Measurements from ENCODE around the gene SV2C. TPM values are rescaled to one million over a fixed set of nuclear protein-coding genes. Genes with fewer than 3 reads are reported as not detected.

The SV2C gene
- polyA plus RNA-seq, 1 donor (not counting 4 experiments of a cell fraction or from before 2014, with no cell fraction given) = 0.34 TPM

DNA sequence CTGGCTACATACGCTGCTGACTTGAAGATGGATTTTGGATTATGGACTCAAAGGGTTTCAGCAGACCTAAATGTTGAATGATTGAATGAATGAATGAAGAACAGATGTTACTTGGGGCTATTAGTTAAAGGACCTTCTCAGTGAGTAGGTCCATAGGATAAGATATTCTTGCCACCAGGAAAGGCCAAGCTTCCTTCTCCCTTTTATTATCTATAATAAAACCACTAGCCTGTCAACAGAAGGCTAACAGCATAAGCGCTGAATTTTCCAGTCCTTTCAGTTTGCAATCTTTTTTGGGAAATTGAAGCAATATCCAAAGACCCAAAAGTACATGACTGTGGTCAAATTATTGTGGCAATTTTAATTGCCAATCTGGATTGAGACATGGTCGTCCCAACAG, 113.3 kb downstream of the SV2C start:
- Histone ChIP-seq H3K9ac (ENCODE audit: control insufficient read depth, extremely low read depth, insufficient read depth, low read length) (no peak overlapping the region), H3K36me3 (ENCODE audit: control insufficient read depth in 2 of 2, extremely low read depth in 1 of 2, insufficient read depth in 2 of 2, low read length in 2 of 2) (no peaks in the 10 kb centered on the region), H3K4me1 (ENCODE audit: control insufficient read depth, extremely low read depth, insufficient read depth, low read length) (no peaks in the 10 kb centered on the region), H3K4me2 (ENCODE audit: control insufficient read depth, extremely low read depth, insufficient read depth, low read depth, low read length) (no peak overlapping the region), H3K79me2 (ENCODE audit: control insufficient read depth, insufficient read depth, low read length) (no peaks in the 10 kb centered on the region), H4K20me1 (ENCODE audit: control insufficient read depth, extremely low read depth, insufficient read depth, low read length) (no peaks in the 10 kb centered on the region), H3K9me3 (ENCODE audit: control insufficient read depth, low read depth, low read length) (no peaks in the 10 kb centered on the region), H2AFZ (ENCODE audit: control insufficient read depth, low read length) (no peak overlapping the region), H3K4me3 (ENCODE audit: control insufficient read depth in 2 of 3, extremely low read depth in 1 of 3, insufficient read depth in 2 of 3, low read depth in 1 of 3, low read length in 3 of 3) (no peak overlapping the region), H3K9me1 (ENCODE audit: control insufficient read depth, extremely low read depth, insufficient read depth, low read length) (no peaks in the 10 kb centered on the region), H3K27ac (ENCODE audit: control insufficient read depth, insufficient read depth, low read length) (no peak overlapping the region), H3K27me3 (ENCODE audit: control insufficient read depth, extremely low read depth, insufficient read depth, low read length) (peaks cover 2% of the 10 kb centered on the region)
- TF ChIP-seq CTCF (optimal IDR thresholded peaks at IDR 0.05 in 1 of 3, IDR thresholded peaks at IDR 0.05 in 1 of 3, conservative IDR thresholded peaks at IDR 0.05 in 1 of 3; ENCODE audit: extremely low read depth in 1 of 3, insufficient read depth in 2 of 3, low read length in 3 of 3) (no peak), EZH2 (IDR thresholded peaks at IDR 0.05; ENCODE audit: low read length) (no peak)
- DNase-seq (ENCODE audit: low read depth, low spot score) = no peak
- dilution Hi-C loops (cut with MboI; ENCODE audit: extremely low pct_ligation_motif_present, low sequenced_read_pairs) = no loop called here
- FAIRE-seq = no peak

DNA sequence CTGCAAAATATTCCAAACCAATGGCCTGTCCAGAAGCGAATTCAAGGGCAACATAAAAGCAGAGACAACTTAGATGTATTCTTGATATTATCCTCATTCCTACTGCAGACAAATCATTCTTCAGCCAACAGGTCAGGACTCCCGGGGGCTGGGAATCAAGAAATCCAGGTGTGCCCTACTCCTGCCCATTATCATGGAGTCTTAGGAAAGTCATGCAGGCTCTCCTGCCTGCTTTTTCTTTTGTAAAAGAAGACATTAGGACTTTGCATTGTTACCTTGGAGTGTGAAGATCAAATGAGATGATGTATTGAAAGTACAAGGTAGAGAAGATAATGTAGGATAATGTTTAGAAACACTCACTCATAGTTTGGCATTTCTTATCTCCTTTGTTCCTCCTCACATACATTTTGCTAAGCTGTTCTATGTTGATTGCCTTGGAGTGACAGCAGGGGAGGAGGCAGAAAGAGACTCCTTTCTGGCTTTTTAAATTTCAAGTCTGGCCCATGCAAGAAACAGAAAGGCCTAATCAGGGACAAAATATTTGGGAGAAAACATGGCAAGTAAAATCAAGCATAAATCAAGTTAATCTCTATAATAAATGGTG, 113.8 kb downstream of the SV2C start:
- H4K20me1 ChIP-seq (ENCODE audit: control insufficient read depth, extremely low read depth, insufficient read depth, low read length) = no peaks in the 10 kb centered on the region
- FAIRE-seq (no peak), DNase-seq (ENCODE audit: low read depth, low spot score) (no peak)
- no peaks in the 10 kb centered on the region for H3K36me3 ChIP-seq (ENCODE audit: control insufficient read depth in 2 of 2, extremely low read depth in 1 of 2, insufficient read depth in 2 of 2, low read length in 2 of 2)
- TF ChIP-seq EZH2 (IDR thresholded peaks at IDR 0.05; ENCODE audit: low read length) (no peak), CTCF (optimal IDR thresholded peaks at IDR 0.05 in 1 of 3, IDR thresholded peaks at IDR 0.05 in 1 of 3, conservative IDR thresholded peaks at IDR 0.05 in 1 of 3; ENCODE audit: extremely low read depth in 1 of 3, insufficient read depth in 2 of 3, low read length in 3 of 3) (no peak)
- H3K79me2 ChIP-seq (ENCODE audit: control insufficient read depth, insufficient read depth, low read length) = no peaks in the 10 kb centered on the region
- no peaks in the 10 kb centered on the region for H3K4me1 ChIP-seq (ENCODE audit: control insufficient read depth, extremely low read depth, insufficient read depth, low read length)
- no peak overlapping the region for H2AFZ ChIP-seq (ENCODE audit: control insufficient read depth, low read length)
- H3K4me2 ChIP-seq (ENCODE audit: control insufficient read depth, extremely low read depth, insufficient read depth, low read depth, low read length) = no peak overlapping the region
- H3K27me3 ChIP-seq (ENCODE audit: control insufficient read depth, extremely low read depth, insufficient read depth, low read length) = peaks cover 2% of the 10 kb centered on the region
- H3K9me1 ChIP-seq (ENCODE audit: control insufficient read depth, extremely low read depth, insufficient read depth, low read length) = no peaks in the 10 kb centered on the region
- H3K4me3 ChIP-seq (ENCODE audit: control insufficient read depth in 2 of 3, extremely low read depth in 1 of 3, insufficient read depth in 2 of 3, low read depth in 1 of 3, low read length in 3 of 3) = no peak overlapping the region
- H3K27ac ChIP-seq (ENCODE audit: control insufficient read depth, insufficient read depth, low read length) = no peak overlapping the region
- dilution Hi-C loops (cut with MboI; ENCODE audit: extremely low pct_ligation_motif_present, low sequenced_read_pairs) = no loop called here
- no peaks in the 10 kb centered on the region for H3K9me3 ChIP-seq (ENCODE audit: control insufficient read depth, low read depth, low read length)
- no peak overlapping the region for H3K9ac ChIP-seq (ENCODE audit: control insufficient read depth, extremely low read depth, insufficient read depth, low read length)

All from keratinocyte (primary cell).